NCI-H2029 (cell line): ENCODE results near the gene PHYHIPL.

Experiments used
- DNase-seq: peaks from one replicate; lab custom pipeline; 2025; lab: John Stamatoyannopoulos, UW

The PHYHIPL gene

GRCh38 chr10:59176241-59177030 is at the start of gene PHYHIPL:
TSS of gene PHYHIPL (plus strand) at chr10:59176643. CDS start at chr10:59176854, 211 bp downstream.
- DNase-seq, result peak; percentile 56

- DNase-seq, result no peak
These were observed 49.5 kb upstream of the PHYHIPL start for GRCh38 chr10:59126991-59127390.

GRCh38 chr10:59127991-59128390 is 48.5 kb upstream of the PHYHIPL start:
- DNase-seq, result no peak

- DNase-seq, result no peak
These were observed 46.6 kb upstream of the PHYHIPL start for GRCh38 chr10:59129867-59130266.

GRCh38 chr10:59131666-59132065 is 44.8 kb upstream of the PHYHIPL start:
- DNase-seq, result no peak

GRCh38 chr10:59133841-59134593 is 42.4 kb upstream of the PHYHIPL start:
- DNase-seq, result no peak

GRCh38 chr10:59134785-59135184 is 41.7 kb upstream of the PHYHIPL start:
- DNase-seq, result no peak

- no peak for DNase-seq
These were observed 41.2 kb upstream of the PHYHIPL start for GRCh38 chr10:59135275-59135674.

GRCh38 chr10:59138052-59138451 is 38.4 kb upstream of the PHYHIPL start:
- DNase-seq, result no peak

GRCh38 chr10:59143544-59143943 is 32.9 kb upstream of the PHYHIPL start:
- no peak for DNase-seq

- DNase-seq, result no peak
These were observed 27.7 kb upstream of the PHYHIPL start for GRCh38 chr10:59148701-59149100.

GRCh38 chr10:59155556-59155955 is 20.9 kb upstream of the PHYHIPL start:
- DNase-seq, result no peak

- no peak for DNase-seq
These were observed 8.9 kb upstream of the PHYHIPL start for GRCh38 chr10:59167512-59167911.

- no peak for DNase-seq
These were observed 3.9 kb upstream of the PHYHIPL start for GRCh38 chr10:59172567-59172966.

- no peak for DNase-seq
These were observed 3.0 kb upstream of the PHYHIPL start for GRCh38 chr10:59173414-59173813.

GRCh38 chr10:59175538-59176240 is 754 bp upstream of the PHYHIPL start:
- DNase-seq, result peak; percentile 25

- peak; percentile 35 for DNase-seq
These were observed 771 bp downstream of the PHYHIPL start for GRCh38 chr10:59177031-59177797.

- no peak for DNase-seq
These were observed 1.4 kb downstream of the PHYHIPL start for GRCh38 chr10:59177836-59178235.

- DNase-seq, result no peak
These were observed 2.6 kb downstream of the PHYHIPL start for GRCh38 chr10:59179068-59179467.

GRCh38 chr10:59180689-59181270 is 4.3 kb downstream of the PHYHIPL start:
- DNase-seq, result no peak

- peak; percentile 6 for DNase-seq
These were observed 5.2 kb downstream of the PHYHIPL start for GRCh38 chr10:59181668-59182067.

GRCh38 chr10:59190332-59190731 is 13.9 kb downstream of the PHYHIPL start:
- DNase-seq, result no peak
